ENCODE measurements around the gene CBX4. TPM values are rescaled to one million over a fixed set of nuclear protein-coding genes. Genes with fewer than 3 reads are reported as not detected.

CBX4 gene
- total and polyA plus RNA-seq, 10 of the 15 experiments (the other 5 are each of a cell fraction or from before 2014, with no cell fraction given): 0.69 to 24.6 (median 4.2) TPM

GRCh38 chr17:79818026-79818758 is 21.0 kb downstream of the CBX4 start:
- Histone ChIP-seq H4K20me1 (ENCODE audit: control insufficient read depth, insufficient read depth) (no peaks in the 10 kb centered on the region), H3K27me3 (replicated peaks in 1 of 2; ENCODE audit: control insufficient read depth in 2 of 2, insufficient read depth in 2 of 2, low read length in 1 of 2) (peaks cover 22 to 32% of the 10 kb centered on the region in 2 experiments), H3K36me3 (ENCODE audit: control insufficient read depth in 2 of 2, insufficient read depth in 2 of 2, low read length in 1 of 2) (no peaks in the 10 kb centered on the region), H3K9me3 (replicated peaks; ENCODE audit: control insufficient read depth, insufficient read depth, low read length) (no peaks in the 10 kb centered on the region), H3K4me3 (no peak overlapping the region), H3K27ac (ENCODE audit: control insufficient read depth, insufficient read depth) (no peak overlapping the region), H3K9ac (ENCODE audit: control insufficient read depth, insufficient read depth, low read length) (no peak overlapping the region), H3K4me2 (ENCODE audit: control insufficient read depth, insufficient read depth) (no peak overlapping the region), H3K79me2 (ENCODE audit: control insufficient read depth, insufficient read depth, low read length) (no peaks in the 10 kb centered on the region), H2AFZ (ENCODE audit: control insufficient read depth, low read depth, low read length) (no peak overlapping the region), H3K4me1 (ENCODE audit: control insufficient read depth, insufficient read depth, low read length) (peaks cover 5% of the 10 kb centered on the region; the same call in 1 of the 2 replicates)
- intact Hi-C loops (cut with micrococcal nuclease; ENCODE audit: unreplicated experiment) (no loop called here), in situ Hi-C loops (cut with MboI) (no loop called here)
- 32% methylated on average over 12 of the region's 12 CpGs for WGBS (ENCODE audit: insufficient coverage, insufficient replicate concordance, low lambda C conversion rate, missing lambda C conversion rate)
- no peak for TF ChIP-seq FOXM1 (IDR thresholded peaks at IDR 0.05; ENCODE audit: low read depth, low read length)
- TF ChIP-seq SMAD1 (IDR thresholded peaks at IDR 0.05; ENCODE audit: low read depth, partially characterized antibody): no peak
- TF ChIP-seq MLLT1 (IDR thresholded peaks at IDR 0.05): no peak
- TF ChIP-seq FOXK2 (IDR thresholded peaks at IDR 0.05): no peak
- TF ChIP-seq MTA3 (IDR thresholded peaks at IDR 0.05; ENCODE audit: borderline replicate concordance, low read length): no peak
- TF ChIP-seq RAD51 (IDR thresholded peaks at IDR 0.05): no peak
- FAIRE-seq: no peak
- ChIA-PET RAD21 (ENCODE audit: unreplicated experiment) (interaction anchor here (0.7 to 1.3 kb wide), 2 partner anchors 19 to 21 kb away, joined by 3 read pairs; partner anchors contain the start of gene CBX8), POLR2A (interaction anchor here (1.0 kb wide), 1 partner anchor 21 kb away, joined by 4 read pairs; the partner anchor contains the start of gene CBX8), SMC1A (ENCODE audit: uncharacterized antibody, unreplicated experiment) (interaction anchor here (0.9 kb wide), 1 partner anchor 17 kb away, joined by 3 read pairs; no protein-coding TSS in a partner anchor), CTCF (interaction anchor here (1.0 to 2.0 kb wide), 2 partner anchors 13 to 21 kb away, joined by 3 to 4 read pairs; partner anchors contain the start of gene CBX4)
- no peak for ATAC-seq
- no TSS peak for BruUV-seq (replicated peaks)
- DNase-seq (ENCODE audit: low read depth, low spot score): no peak
